Prostate gland (tissue), 2 donors: ENCODE data around the gene RAI14.

Experiments used
- POLR2A ChIP-seq: fragments of 450-650 bp; IDR thresholded peaks from one replicate; pipeline ENCODE4 v1.6.1; 2016; ENCODE audit warnings: antibody characterized with exemption, mild to moderate bottlenecking
- TF ChIP-seq, protein P1 (sequence below), 4 experiments: fragments of 200-600 bp in 2 of 4; fragments of 450-650 bp in 2 of 4; sonication (generic) in 2 of 4; IDR thresholded peaks; 1 replicate in 3 of 4; 2 replicates in 1 of 4; pipeline ENCODE4 v1.5.1; 2016 to 2019; ENCODE audit warnings: antibody characterized with exemption in 4 of 4, mild to moderate bottlenecking in 2 of 4, moderate library complexity in 2 of 4

GRCh38 chr5:34849253-34849652 is 193.1 kb downstream of the RAI14 start:
- TF ChIP-seq, protein P1, sequence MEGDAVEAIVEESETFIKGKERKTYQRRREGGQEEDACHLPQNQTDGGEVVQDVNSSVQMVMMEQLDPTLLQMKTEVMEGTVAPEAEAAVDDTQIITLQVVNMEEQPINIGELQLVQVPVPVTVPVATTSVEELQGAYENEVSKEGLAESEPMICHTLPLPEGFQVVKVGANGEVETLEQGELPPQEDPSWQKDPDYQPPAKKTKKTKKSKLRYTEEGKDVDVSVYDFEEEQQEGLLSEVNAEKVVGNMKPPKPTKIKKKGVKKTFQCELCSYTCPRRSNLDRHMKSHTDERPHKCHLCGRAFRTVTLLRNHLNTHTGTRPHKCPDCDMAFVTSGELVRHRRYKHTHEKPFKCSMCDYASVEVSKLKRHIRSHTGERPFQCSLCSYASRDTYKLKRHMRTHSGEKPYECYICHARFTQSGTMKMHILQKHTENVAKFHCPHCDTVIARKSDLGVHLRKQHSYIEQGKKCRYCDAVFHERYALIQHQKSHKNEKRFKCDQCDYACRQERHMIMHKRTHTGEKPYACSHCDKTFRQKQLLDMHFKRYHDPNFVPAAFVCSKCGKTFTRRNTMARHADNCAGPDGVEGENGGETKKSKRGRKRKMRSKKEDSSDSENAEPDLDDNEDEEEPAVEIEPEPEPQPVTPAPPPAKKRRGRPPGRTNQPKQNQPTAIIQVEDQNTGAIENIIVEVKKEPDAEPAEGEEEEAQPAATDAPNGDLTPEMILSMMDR (IDR thresholded peaks at IDR 0.05): no peak
- no peak for TF ChIP-seq POLR2A
